ENCODE results near the gene IGFBPL1. TPM values are rescaled to one million over a fixed set of nuclear protein-coding genes. Genes with fewer than 3 reads are reported as not detected.
"Not testable (repeated sequence)": the region's sequence is repeated elsewhere in the genome, so short reads cannot be mapped to it uniquely, and the experiment has no call there.

IGFBPL1 gene
- total RNA-seq (not detected), polyA plus RNA-seq (not detected)

- Histone ChIP-seq H3K36me3 (ENCODE audit: insufficient read depth, low read length) (no peaks in the 10 kb centered on the region), H3K27ac (ENCODE audit: low read depth, low read length) (no peak within 1 kb of the TSS), H3K4me3 (ENCODE audit: low read length) (no peak within 1 kb of the TSS), H3K27me3 (ENCODE audit: insufficient read depth, low read length, poor library complexity, severe bottlenecking) (no peaks in the 10 kb centered on the region), H3K4me1 (ENCODE audit: insufficient read depth, low read length) (no peaks in the 10 kb centered on the region), H3K9me3 (ENCODE audit: low read length) (no peaks in the 10 kb centered on the region)
- Mint-ChIP-seq H3K4me3 (peak within 1 kb of the TSS in 4 of 7 donors; percentile 11 to 64 (median 36)), H3K4me1 (peaks cover 2 to 12% (median 6%) of the 10 kb centered on the region in 3 donors), H3K27me3 (peaks cover 27 to 55% of the 10 kb centered on the region in 2 donors), H3K9me3 (no peaks in the 10 kb centered on the region), H3K27ac (no peak within 1 kb of the TSS), H3K36me3 (no peaks in the 10 kb centered on the region)
- CTCF ChIA-PET = no interaction called here
- POLR2A ChIA-PET = no interaction called here
- DNase-seq = no peak
Measured at GRCh38 chr9:38423973-38424843, at the start of gene IGFBPL1. TSS of gene IGFBPL1 (minus strand) at chr9:38424454. CDS start at chr9:38424424, 30 bp downstream.

GRCh38 chr9:38472583-38473249 is 48.5 kb upstream of the IGFBPL1 start:
- H3K9me3 Mint-ChIP-seq; H3K4me1 ChIP-seq (ENCODE audit: insufficient read depth, low read length); DNase-seq; H3K4me3 ChIP-seq (ENCODE audit: low read length); H3K9me3 ChIP-seq (ENCODE audit: low read length); CTCF ChIA-PET; H3K27ac ChIP-seq (ENCODE audit: low read depth, low read length); H3K4me3 Mint-ChIP-seq; H3K27me3 ChIP-seq (ENCODE audit: insufficient read depth, low read length, poor library complexity, severe bottlenecking); POLR2A ChIA-PET; H3K27ac Mint-ChIP-seq; H3K36me3 ChIP-seq (ENCODE audit: insufficient read depth, low read length); H3K36me3 Mint-ChIP-seq; H3K4me1 Mint-ChIP-seq: not testable (repeated sequence)
- peaks cover 12 to 35% of the 10 kb centered on the region in 2 donors for H3K27me3 Mint-ChIP-seq

- no peak for DNase-seq
- no peaks in the 10 kb centered on the region for H3K27me3 ChIP-seq (ENCODE audit: insufficient read depth, low read length, poor library complexity, severe bottlenecking)
- H3K27ac ChIP-seq (ENCODE audit: low read depth, low read length) = no peak overlapping the region
- H3K36me3 ChIP-seq (ENCODE audit: insufficient read depth, low read length) = no peaks in the 10 kb centered on the region
- no peak overlapping the region for H3K4me3 Mint-ChIP-seq
- no peaks in the 10 kb centered on the region for H3K9me3 ChIP-seq (ENCODE audit: low read length)
- H3K4me1 ChIP-seq (ENCODE audit: insufficient read depth, low read length) = no peaks in the 10 kb centered on the region
- no peak overlapping the region for H3K27ac Mint-ChIP-seq
- peaks cover 2 to 5% (median 4%) of the 10 kb centered on the region in 5 donors for H3K9me3 Mint-ChIP-seq
- no peak overlapping the region for H3K4me3 ChIP-seq (ENCODE audit: low read length)
- H3K36me3 Mint-ChIP-seq = peaks cover 0 to 2% (median 0%) of the 10 kb centered on the region in 3 donors
- peaks cover 12 to 28% of the 10 kb centered on the region in 2 donors for H3K27me3 Mint-ChIP-seq
- ChIA-PET POLR2A (no interaction called here), CTCF (no interaction called here)
- H3K4me1 Mint-ChIP-seq = peaks cover 3 to 5% (median 3%) of the 10 kb centered on the region in 3 donors
Measured at GRCh38 chr9:38467404-38467803, 43.1 kb upstream of the IGFBPL1 start.

- no peaks in the 10 kb centered on the region for H3K4me1 ChIP-seq (ENCODE audit: insufficient read depth, low read length)
- H3K27ac ChIP-seq (ENCODE audit: low read depth, low read length) = no peak overlapping the region
- H3K36me3 ChIP-seq (ENCODE audit: insufficient read depth, low read length) = no peaks in the 10 kb centered on the region
- H3K4me3 ChIP-seq (ENCODE audit: low read length) = no peak overlapping the region
- H3K36me3 Mint-ChIP-seq = peaks cover 0 to 13% (median 0%) of the 10 kb centered on the region in 3 donors
- peaks cover 4% of the 10 kb centered on the region for H3K9me3 ChIP-seq (ENCODE audit: low read length)
- H3K4me3 Mint-ChIP-seq = no peak overlapping the region
- peaks cover 12 to 22% of the 10 kb centered on the region in 2 donors for H3K27me3 Mint-ChIP-seq
- ChIA-PET CTCF (no interaction called here), POLR2A (no interaction called here)
- no peaks in the 10 kb centered on the region for H3K27me3 ChIP-seq (ENCODE audit: insufficient read depth, low read length, poor library complexity, severe bottlenecking)
- H3K27ac Mint-ChIP-seq = no peak overlapping the region
- no peaks in the 10 kb centered on the region for H3K4me1 Mint-ChIP-seq
- H3K9me3 Mint-ChIP-seq = peaks cover 15 to 32% (median 26%) of the 10 kb centered on the region in 5 donors
- DNase-seq = no peak
Measured at GRCh38 chr9:38453835-38454234, 29.6 kb upstream of the IGFBPL1 start.

- Histone ChIP-seq H3K9me3 (ENCODE audit: low read length) (peaks cover 4% of the 10 kb centered on the region), H3K4me3 (ENCODE audit: low read length) (no peak overlapping the region), H3K27ac (ENCODE audit: low read depth, low read length) (no peak overlapping the region), H3K27me3 (ENCODE audit: insufficient read depth, low read length, poor library complexity, severe bottlenecking) (no peaks in the 10 kb centered on the region), H3K4me1 (ENCODE audit: insufficient read depth, low read length) (no peaks in the 10 kb centered on the region), H3K36me3 (ENCODE audit: insufficient read depth, low read length) (no peaks in the 10 kb centered on the region)
- peaks cover 14 to 31% of the 10 kb centered on the region in 2 donors for H3K27me3 Mint-ChIP-seq
- no peaks in the 10 kb centered on the region for H3K4me1 Mint-ChIP-seq
- ChIA-PET CTCF (interaction anchor here (0.9 kb wide), 1 partner anchor 9 kb away, joined by 3 read pairs; no protein-coding TSS in a partner anchor), POLR2A (no interaction called here)
- no peak for DNase-seq
- H3K27ac Mint-ChIP-seq = no peak overlapping the region
- H3K36me3 Mint-ChIP-seq = peaks cover 0 to 13% (median 0%) of the 10 kb centered on the region in 3 donors
- H3K4me3 Mint-ChIP-seq = no peak overlapping the region
- H3K9me3 Mint-ChIP-seq = peaks cover 15 to 32% (median 26%) of the 10 kb centered on the region in 5 donors
Measured at GRCh38 chr9:38451162-38451561, 26.9 kb upstream of the IGFBPL1 start.

- ChIA-PET POLR2A (no interaction called here), CTCF (no interaction called here)
- Histone ChIP-seq H3K4me3 (ENCODE audit: low read length) (no peak overlapping the region), H3K27ac (ENCODE audit: low read depth, low read length) (no peak overlapping the region), H3K4me1 (ENCODE audit: insufficient read depth, low read length) (no peaks in the 10 kb centered on the region), H3K36me3 (ENCODE audit: insufficient read depth, low read length) (no peaks in the 10 kb centered on the region), H3K9me3 (ENCODE audit: low read length) (peaks cover 4% of the 10 kb centered on the region), H3K27me3 (ENCODE audit: insufficient read depth, low read length, poor library complexity, severe bottlenecking) (no peaks in the 10 kb centered on the region)
- Mint-ChIP-seq H3K36me3 (peaks cover 0 to 13% (median 0%) of the 10 kb centered on the region in 3 donors), H3K4me1 (no peaks in the 10 kb centered on the region), H3K27ac (no peak overlapping the region), H3K4me3 (no peak overlapping the region), H3K27me3 (peaks cover 14 to 29% of the 10 kb centered on the region in 2 donors), H3K9me3 (peaks cover 15 to 26% (median 23%) of the 10 kb centered on the region in 5 donors)
- no peak for DNase-seq
Measured at GRCh38 chr9:38447703-38448102, 23.4 kb upstream of the IGFBPL1 start.

- H3K36me3 Mint-ChIP-seq = peaks cover 0 to 6% (median 0%) of the 10 kb centered on the region in 3 donors
- H3K4me3 ChIP-seq (ENCODE audit: low read length) = no peak overlapping the region
- H3K27ac Mint-ChIP-seq = no peak overlapping the region
- no peaks in the 10 kb centered on the region for H3K27me3 ChIP-seq (ENCODE audit: insufficient read depth, low read length, poor library complexity, severe bottlenecking)
- H3K4me1 Mint-ChIP-seq = no peaks in the 10 kb centered on the region
- H3K27me3 Mint-ChIP-seq = peaks cover 16 to 25% of the 10 kb centered on the region in 2 donors
- no peaks in the 10 kb centered on the region for H3K9me3 ChIP-seq (ENCODE audit: low read length)
- DNase-seq = no peak
- no peak overlapping the region for H3K27ac ChIP-seq (ENCODE audit: low read depth, low read length)
- H3K36me3 ChIP-seq (ENCODE audit: insufficient read depth, low read length) = no peaks in the 10 kb centered on the region
- H3K4me3 Mint-ChIP-seq = no peak overlapping the region
- ChIA-PET CTCF (no interaction called here), POLR2A (no interaction called here)
- peaks cover 0 to 5% (median 3%) of the 10 kb centered on the region in 5 donors for H3K9me3 Mint-ChIP-seq
- H3K4me1 ChIP-seq (ENCODE audit: insufficient read depth, low read length) = no peaks in the 10 kb centered on the region
Measured at GRCh38 chr9:38445154-38446043, 21.1 kb upstream of the IGFBPL1 start.
